ENCODE measurements around the gene HTATSF1.

HTATSF1 gene

GRCh38 chrX:136496186-136496763 is 1.1 kb upstream of the HTATSF1 start:
- no peak for DNase-seq (ENCODE audit: low read depth)

GRCh38 chrX:136496764-136497555 is 432 bp upstream of the HTATSF1 start:
- peak; percentile 50 for DNase-seq (ENCODE audit: low read depth)

GRCh38 chrX:136519069-136519468 is 21.7 kb downstream of the HTATSF1 start:
- DNase-seq (ENCODE audit: low read depth) = no peak

DNA sequence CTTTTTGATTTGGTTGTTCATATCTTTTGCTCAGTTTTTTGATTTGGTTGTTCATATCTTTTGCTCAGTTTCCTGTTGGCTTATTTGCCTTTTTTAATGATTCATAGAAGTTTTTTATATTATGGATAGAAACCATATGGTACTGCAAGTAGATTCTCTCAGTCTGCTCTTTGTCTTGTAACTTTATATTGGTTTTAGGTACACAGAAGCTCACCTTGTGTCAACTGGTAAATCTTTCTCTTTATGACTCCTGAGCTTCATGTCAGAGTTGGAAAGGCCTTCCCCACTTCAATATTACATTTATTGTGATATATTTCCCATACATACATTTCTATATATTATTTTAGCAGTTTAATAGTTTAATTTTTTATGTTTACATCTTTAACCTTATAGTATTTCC is 26.4 kb downstream of the HTATSF1 start:
- DNase-seq (ENCODE audit: low read depth) = no peak

- peak; percentile 11 for DNase-seq (ENCODE audit: low read depth)
These were observed 28.6 kb downstream of the HTATSF1 start for GRCh38 chrX:136525738-136526606.

- DNase-seq (ENCODE audit: low read depth) = no peak
These were observed 31.4 kb downstream of the HTATSF1 start for GRCh38 chrX:136528645-136529315.

- no peak for DNase-seq (ENCODE audit: low read depth)
These were observed 32.4 kb downstream of the HTATSF1 start for GRCh38 chrX:136529795-136530194.

DNA sequence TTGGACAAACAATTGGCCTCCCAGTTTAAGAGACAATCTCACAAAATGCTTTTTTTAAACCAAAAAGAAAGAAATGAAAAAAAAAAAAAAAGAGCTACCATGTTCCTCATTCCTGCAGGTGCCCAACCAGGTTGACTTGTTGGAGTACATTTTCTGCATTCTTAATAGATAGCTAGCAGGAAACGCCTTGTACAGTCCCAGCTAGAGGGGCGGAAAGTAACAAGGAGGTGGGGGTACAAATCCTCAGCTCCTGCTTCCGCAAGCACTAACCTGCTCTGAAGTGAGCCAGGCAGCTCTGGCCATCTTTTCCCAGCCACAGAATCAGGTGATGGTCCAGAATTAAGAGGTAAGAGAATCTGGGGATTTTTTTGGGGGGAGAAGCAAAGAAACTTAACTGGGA is 34.6 kb downstream of the HTATSF1 start, which contains the start of gene VGLL1:
TSS of gene VGLL1 (plus strand) at position 265 of the 400 bp plus-strand sequence. CDS start 3,806 bp downstream, outside the sequence.
- DNase-seq (ENCODE audit: low read depth) = no peak

- DNase-seq (ENCODE audit: low read depth) = no peak
These were observed 36.7 kb downstream of the HTATSF1 start for GRCh38 chrX:136534131-136534530.

GRCh38 chrX:136538811-136539210 is 41.4 kb downstream of the HTATSF1 start:
- no peak for DNase-seq (ENCODE audit: low read depth)

DNA sequence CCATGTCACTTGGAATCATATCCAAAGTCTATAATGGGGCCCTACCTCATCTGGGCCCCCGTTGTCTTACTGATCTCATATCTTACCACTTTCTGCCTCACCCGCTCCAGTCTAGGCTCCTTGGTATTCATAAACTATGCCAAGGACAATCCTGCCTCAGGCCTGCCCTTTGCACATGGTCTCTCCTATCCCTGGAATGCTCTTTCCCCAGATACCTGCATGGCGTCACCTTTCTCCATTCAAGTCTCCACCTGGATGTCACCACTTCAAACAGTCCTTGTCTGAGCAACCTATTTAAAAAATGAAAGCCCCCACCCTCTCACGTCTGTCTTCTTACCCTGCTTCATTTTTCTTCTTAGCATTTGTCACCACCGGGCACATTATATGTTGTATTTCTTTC is 42.8 kb downstream of the HTATSF1 start:
- no peak for DNase-seq (ENCODE audit: low read depth)

DNA sequence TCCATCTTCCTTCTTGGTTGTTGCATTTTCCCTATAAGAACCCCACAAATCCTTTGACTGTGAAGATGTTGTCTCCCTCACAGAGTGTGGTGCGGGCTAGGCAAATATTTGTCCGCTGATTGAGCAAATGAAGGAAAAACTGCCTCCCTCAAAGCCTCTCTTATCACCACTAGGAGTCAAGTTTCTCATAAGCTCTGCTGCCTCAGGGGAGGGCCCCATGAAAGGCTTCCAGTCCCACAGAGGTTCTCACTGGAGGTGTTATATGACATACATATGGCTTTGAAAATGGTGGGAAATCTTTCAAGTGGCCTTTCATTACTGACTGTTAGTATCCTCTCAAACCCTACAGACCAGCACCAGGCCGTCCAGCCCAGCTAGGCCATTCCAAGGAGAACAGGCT is 43.9 kb downstream of the HTATSF1 start:
- DNase-seq (ENCODE audit: low read depth) = no peak

- no peak for DNase-seq (ENCODE audit: low read depth)
These were observed 44.9 kb downstream of the HTATSF1 start for GRCh38 chrX:136542281-136542680.

DNA sequence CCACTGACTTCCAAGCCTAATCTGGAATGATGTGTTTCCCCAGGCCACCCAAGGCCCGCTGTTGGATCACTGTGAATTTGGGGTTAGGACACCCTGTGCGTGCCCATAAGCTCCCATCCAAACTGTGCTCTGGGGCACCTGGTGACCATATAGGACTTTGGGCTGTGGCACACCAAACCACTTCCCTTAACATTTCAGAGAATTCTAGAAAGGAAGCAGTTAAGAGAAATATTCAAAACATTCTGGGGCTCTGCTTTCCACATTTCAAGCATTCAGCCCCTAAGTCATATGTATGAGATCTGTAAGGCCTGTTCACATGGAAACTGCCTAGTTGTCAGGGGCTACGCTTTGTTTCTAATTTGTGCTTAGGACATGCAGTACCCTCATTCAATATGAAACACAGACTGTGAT is 49.0 kb downstream of the HTATSF1 start:
- no peak for DNase-seq (ENCODE audit: low read depth)

DNA sequence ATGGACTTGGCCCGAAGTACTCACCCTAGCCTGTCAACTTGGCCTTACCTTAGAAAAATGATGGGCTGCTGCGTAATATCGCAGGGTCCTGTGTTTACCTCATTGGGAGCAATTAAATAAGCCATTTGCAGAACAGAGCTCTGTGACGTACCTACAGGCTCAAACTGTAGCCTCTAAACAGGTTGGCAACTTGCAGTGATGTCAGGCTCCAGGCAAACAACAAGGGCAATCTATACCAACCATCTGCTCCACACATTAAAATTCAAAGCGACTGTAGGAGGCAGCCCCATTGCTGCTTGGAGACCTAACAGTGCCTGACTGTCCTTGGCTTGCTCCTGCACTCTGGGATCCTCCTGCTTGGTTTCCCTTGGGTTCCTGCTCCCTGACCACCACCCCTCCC is 51.8 kb downstream of the HTATSF1 start:
- no peak for DNase-seq (ENCODE audit: low read depth)

- no peak for DNase-seq (ENCODE audit: low read depth)
These were observed 54.0 kb downstream of the HTATSF1 start for GRCh38 chrX:136551410-136551809.

DNA sequence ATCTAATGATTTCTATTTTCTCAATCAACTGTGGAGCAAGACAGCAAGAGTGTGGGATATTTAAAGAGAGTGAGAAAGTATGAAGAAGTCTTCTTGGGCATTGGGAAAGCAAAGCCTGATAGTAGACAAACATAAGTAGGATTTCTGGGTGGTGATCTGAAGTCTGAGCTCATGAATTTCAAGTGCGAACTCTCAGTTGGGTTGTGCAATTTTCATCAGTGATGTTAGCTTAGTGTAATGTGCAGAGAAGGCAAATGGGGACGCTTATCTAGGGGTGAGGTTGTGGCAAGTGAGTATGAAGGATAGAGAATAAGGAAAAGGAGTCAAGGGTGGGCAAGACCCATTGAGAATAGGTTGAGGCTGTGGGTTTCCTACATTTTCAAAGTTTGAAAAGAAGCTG is 58.3 kb downstream of the HTATSF1 start:
- no peak for DNase-seq (ENCODE audit: low read depth)

Measured in HS-27A (cell line).